Activated CD4-positive, alpha-beta T cell treated with anti-CD3 and anti-CD28 coated beads, Interleukin-2, Interleukin-4, amounts not matched to agents 100 ng/mL and 50 ng/mL, durations not matched to agents 16 hours and 8 hours (primary cell): ENCODE data around the gene NRG3.

Experiments used
- DNase-seq: peaks from one replicate; pipeline ENCODE4 v3.0.0-alpha.2; 2020; ENCODE audit warnings: low spot score

The NRG3 gene

DNA sequence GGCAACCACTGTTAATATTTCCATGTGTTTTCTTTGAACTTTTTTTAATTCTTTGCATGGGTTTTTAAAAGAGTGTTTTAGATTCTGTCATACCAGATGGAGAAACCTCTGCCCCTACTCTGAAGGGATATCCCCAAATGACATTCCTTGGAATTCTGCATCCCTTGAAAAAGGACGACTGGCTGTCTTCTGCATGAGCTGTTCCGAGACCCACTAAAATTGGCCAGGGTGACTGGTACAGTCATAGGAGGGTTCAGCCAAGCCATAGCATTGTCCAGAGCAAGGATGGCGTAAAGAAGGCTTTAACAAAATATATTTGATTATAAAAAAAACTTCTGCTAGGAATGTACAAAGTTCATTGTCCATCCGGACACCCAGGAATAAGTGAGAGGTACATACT is 952.9 kb downstream of the NRG3 start:
- no peak for DNase-seq

DNA sequence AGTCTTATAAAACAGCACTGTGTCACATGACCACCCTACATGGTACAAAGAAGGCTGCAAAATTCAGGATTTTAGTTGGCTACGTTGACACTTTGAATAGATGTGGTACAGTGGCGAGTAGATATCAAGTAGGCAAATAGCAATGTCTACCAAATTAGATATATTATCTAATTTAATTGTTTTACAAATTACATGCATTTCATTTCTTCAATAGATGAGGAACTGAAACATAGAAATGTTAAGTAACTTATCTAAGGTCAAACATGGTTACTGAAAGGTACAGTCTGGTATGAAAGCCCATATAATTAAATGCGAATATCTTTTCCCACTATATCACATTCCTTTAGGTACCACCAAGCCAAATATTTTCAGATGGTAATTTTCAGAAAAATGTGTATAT is 972.2 kb downstream of the NRG3 start:
- no peak for DNase-seq

DNA sequence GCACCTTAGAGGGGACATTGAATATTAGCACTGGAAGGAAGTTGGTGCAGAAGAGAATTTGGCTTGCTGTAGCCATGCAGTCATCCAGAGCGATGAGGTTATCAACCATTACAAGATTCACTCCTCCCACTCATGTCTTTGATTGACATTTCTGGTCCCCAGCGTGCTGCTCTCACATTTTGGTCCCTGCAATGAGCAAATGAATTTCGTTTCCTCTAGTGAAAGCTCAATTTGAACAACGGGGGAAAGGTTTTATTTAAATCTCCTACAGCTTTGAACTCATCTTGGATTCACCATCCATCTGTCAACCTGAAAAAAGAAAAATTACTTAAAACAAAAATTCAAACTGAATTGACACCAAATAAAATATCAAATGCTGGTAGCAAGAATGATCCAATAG is 975.2 kb downstream of the NRG3 start:
- no peak for DNase-seq

DNA sequence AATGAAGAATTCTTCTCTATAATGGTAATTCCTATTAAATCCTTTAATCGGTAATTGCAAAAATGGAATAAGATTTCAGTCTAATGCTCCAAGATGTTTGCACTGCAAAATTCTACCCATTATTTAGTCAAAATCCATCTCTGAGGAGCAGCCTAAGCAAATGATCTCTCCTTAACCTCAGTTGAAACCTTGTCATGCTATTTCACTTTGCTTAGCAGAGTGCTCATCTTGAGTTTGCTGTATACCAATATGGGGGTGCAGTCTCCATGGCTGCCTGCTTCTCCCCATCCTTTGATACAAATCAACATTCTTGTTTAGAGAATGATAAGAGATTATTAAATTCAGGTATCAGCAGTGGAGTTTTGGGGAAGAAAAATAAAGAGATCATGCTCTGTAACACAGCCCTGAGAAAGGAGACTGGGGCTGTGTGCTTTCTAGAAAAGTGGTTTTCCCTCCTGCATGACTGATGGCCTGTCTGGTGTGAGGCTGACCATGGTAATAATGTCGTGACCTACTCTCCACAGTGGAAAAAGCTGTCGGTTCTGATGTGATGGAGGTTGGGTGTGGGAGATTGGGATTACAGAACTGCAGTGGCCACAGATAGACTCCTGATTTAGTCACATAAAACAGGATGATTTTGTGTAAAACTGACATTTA is 982.1 kb downstream of the NRG3 start:
- DNase-seq: no peak

DNA sequence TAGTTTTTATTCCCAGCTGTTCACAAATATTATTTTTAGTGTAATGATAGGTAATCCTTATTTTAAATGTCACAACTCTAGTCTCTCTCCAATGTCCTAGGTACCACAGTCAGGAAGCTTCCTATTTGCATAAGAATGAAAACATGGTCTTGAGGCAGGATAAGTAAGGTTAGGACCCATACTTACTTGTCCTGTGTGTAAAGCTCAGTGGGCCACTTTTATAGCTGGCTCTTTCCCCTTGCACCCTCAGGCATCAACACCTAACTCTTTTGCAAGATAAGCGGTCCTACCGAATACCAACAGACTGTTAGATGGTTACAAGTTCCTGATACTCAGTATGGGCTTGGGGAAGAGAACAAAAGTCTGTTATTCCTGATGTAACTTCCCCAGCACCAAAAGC is 986.9 kb downstream of the NRG3 start:
- no peak for DNase-seq

DNA sequence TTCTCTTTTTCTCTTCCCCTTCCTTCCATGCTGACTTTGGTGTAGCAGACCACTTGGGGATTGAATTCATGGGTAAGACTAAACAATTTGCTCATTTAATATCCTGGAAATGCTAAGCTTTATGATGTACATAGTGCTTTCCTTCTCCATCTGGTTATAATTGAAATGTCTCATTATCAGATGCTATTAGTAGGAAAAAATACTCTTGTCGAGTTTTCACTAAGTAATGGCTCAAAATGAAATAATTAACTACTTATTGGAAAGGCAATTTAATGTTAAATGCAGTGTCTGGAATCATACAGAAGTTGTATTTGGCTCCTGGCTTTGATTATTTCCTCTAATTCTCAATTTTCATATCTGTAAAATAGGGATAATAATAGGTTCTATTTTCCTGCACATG is 990.4 kb downstream of the NRG3 start:
- DNase-seq: no peak

DNA sequence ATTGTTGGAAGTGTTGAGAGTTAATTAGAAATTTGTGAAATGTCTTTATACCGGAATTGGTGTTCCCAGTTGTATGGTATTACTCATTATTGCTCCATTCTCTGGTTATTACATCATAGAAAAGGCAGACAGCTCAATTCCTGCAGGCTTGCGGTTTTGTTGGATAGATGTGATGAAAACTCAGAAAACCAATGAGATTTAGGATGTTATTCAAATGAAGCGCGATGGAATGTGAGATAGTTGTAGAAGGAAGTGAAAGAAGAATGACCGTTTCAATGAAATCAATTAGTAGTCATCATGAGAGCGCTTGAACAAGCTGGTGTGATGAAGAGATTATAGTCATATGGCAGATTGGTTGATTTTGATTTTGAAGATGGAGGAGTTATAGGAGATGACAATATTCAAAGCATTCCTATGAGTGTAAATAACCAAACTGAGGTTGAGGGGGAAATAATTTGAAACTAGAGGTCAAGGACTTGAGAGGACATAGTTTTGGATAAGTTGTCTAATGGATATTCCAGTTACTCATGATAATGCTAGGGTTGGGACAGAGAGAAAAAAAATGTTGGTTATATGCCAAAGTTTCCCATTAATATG is 991.5 kb downstream of the NRG3 start:
- DNase-seq: no peak

DNA sequence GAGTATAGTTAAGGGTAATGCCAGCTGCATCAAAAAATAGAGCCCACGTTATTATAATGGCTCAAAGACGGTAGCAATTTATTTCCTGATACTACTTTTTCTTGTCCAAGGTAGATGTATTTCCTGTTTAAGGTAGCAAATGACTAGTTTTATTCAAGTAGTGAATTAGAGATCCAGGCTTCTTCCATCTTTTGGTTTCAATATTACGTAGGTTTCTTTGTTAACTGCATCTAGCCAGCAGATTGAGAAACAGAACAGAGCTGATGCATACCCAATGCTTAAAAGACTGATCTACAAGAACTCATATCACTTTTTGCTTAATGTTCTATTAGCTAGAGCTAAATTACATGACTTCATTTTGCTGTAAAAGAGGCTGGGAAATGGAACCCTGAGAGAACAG is 992.1 kb downstream of the NRG3 start:
- DNase-seq: no peak

DNA sequence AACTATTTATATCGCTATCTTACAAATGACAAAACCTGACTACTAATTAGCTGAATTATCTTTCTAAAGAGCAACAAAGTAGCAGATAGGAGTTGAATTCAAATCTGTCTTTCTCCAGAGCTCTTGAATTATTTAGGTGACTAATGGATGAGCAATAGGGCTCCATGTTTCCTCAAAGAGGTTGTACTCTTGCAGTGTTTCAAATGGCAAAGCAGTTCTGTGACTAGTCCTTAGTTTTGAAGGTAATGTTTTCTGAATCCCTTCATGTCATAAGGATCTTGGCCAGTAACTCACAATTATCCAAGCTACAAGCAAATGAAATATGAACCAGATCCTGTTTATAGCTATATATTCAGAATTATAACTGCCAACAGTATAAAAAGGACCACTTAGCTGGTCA is 999.7 kb downstream of the NRG3 start:
- DNase-seq: no peak

DNA sequence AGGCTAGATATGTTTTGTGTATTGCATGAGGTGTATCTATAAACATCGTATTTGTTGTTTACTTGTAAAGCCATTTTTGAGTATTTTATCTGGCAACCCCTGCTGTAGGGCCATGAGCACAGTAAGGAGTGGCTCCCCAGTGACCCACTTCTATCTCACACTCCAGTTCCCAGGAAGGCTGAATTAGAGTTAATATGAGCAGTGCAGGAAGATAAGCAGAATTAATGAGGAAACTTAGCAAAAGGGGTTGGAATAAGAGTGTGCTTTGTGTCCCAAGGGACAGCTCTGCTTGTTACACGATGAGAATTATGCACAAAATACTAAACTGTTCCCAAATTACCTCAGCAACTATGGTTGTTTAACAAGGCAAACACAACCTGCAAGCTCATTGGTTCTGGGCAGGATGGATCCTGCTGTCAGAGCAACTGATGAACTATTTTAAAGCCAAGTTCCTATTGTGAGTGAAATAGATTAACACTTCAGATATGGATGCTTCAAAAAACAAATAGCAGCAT is 1005.8 kb downstream of the NRG3 start:
- DNase-seq: no peak

DNA sequence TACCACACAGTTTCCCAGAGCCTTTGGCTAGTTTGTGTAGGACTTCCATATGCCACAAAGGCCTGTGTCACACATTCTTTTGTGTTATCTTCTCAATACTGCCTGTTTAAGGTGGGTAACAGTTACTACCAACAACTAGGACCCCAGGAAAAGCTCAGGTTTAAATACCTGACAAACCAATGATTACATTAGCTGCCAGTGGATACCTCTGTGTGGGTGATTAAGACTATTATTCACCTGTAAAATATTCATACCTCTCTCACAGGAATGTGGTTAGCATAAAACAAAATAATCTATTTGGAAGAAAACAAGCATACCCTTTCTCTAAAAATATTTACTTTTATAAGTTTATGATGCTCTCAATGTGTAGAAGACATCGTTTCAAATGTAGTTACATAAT is 1007.7 kb downstream of the NRG3 start:
- DNase-seq: no peak

DNA sequence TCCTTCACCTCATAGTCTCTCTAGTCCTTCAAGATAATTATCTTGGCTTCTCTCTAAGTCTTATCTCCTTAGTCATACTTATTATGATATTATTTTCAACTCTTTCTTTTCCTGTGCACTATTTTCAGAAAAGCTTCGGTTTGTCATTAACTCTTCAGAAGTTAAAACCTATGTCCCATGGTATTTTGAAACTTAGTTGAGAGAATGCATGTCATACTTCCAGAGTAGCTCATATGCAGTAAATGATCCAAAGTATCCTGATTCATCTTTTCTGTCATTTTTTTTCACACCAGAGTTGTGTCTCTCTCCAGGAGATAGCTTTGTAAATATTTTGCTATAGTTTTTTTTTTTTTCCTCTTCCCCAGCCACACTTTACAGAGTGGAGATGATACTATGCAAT is 1008.6 kb downstream of the NRG3 start:
- no peak for DNase-seq

DNA sequence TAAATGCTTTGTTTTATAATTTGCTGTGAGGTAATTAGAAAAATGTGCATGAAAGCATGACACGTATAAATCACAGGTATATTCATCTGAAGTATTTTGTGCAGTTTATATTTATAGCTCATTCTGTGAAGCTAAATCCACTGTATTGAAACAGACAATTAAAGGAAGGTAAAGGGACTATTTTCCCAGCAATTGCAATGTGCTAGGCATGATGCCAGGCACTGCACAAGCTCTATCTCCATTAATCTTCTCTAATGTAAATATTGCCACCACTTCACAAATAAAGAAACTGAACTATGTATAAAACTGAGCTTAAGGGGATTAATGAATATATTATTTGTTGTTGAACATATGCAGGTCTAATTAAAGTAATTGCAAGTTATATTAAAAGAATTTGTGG is 1012.5 kb downstream of the NRG3 start:
- DNase-seq: no peak

DNA sequence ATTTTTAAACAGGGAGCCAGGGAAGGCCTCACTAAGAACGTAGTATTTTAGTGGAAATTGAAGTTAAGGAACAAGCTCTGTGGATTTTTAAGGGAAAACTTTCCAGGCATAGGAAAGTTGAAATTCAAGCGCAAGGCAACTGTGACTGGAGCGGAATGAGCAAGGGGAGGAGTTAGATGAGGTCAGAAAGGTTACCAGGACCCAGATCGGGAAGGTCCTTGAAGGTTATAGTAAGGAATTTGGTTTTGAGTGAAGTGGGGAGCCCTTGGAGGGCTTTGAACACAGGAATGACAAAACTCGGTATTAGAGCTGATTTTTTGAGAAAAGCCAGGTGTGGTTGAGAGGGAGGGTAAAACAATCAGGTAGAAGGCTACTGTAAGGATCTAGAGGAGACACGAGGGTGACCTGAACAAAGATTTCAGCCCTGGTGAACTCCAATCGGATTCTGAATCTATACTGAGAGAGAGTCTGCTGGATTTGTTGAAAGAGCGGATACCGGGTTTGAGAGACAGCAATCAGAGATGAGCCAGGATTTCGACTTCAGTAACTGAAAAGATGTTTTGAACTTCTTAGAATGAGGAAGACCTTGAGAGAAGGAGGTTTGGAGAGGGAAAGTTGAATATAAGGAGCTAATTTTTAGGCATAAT is 1013.9 kb downstream of the NRG3 start:
- no peak for DNase-seq

DNA sequence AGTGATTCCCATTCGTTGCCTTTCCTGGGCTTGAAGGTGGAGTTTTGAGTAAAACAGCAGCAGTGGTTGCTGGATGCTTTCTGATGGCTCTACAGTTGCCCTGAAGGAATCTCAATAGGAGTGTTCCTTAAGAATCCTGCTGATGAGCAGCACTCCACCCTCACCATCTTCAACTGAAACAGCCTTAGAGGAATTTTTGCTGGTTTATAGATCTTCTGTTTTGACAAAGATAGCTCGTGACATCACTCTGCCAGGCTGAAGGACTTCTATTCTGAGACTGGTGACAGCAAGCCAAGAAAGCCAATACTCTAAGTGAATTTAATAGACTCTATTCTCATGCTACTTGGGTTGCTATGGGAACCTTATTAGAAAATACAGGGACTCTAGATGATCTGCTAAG is 1014.7 kb downstream of the NRG3 start:
- no peak for DNase-seq

DNA sequence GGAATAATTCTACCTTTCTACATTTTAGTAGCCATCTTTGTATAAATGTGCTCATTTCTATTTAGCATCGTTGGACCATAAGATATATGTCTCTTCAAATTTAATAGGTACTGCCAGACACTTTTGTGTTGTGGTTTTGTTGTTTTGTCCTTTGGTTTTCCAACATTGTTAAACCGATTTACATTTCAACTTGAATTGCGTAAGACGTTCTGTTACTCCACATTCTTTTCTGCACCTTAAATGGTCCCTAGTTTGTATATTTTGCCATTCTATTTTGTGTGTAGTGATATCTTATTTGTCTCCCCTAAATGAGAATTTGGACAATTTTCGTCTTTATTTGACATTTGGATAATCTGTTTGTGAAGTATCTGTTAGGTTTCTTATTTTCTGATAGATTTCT is 1015.6 kb downstream of the NRG3 start:
- no peak for DNase-seq

DNA sequence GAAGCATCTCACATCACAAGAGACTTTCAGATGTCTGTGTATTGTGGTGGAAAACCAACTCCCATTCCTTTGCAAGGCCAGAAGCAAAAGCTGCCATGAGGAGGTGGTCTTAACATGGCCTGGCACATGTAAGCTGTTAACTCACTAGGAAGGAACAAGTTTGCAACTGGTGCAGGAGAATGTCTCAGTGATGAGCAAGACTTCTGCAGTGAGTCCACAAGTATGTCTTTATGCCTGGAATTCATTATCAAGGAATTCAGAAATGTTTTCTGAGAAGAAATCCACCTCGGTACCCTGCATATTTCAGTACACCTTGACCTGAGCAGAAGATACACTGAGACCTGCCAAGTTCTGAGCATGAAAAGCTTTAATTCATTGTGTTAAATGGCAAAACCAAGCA is 1033.1 kb downstream of the NRG3 start:
- no peak for DNase-seq

DNA sequence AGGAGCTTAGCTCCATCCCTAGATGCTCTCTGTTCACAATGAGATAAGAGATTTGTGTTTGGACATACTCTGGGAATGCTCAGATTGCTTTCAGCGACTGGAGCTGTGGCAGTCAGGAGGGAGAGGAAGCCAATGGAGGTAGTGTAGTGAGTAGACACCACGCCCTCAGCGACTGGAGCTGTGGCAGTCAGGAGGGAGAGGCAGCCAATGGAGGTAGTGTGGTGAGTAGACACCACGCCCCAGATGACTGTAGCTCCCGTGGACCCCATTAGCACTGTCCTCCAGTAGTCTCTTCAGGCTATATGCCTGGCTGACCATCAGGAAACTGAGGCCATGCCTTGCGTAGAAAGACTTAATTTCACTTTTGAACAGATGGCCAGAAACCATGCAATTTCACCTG is 1033.8 kb downstream of the NRG3 start:
- no peak for DNase-seq

DNA sequence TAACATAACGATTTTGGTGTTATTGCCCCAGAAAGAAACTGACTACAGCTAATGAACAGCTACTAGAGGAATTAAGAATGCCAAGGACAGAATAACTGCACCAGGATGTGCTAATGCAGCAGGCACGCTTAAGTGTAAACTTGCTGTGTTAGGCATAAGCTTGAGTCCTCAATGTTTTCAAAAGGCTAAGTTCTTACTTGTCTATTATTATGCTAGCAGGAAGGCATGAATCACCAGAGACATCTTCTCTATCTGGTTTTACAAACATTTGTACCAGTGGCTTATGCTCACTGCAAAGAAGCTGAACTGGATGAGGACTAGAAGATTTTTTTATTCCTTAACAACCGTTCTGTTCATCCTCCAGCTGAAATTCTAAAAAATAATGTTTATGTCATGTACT is 1035.3 kb downstream of the NRG3 start:
- no peak for DNase-seq

DNA sequence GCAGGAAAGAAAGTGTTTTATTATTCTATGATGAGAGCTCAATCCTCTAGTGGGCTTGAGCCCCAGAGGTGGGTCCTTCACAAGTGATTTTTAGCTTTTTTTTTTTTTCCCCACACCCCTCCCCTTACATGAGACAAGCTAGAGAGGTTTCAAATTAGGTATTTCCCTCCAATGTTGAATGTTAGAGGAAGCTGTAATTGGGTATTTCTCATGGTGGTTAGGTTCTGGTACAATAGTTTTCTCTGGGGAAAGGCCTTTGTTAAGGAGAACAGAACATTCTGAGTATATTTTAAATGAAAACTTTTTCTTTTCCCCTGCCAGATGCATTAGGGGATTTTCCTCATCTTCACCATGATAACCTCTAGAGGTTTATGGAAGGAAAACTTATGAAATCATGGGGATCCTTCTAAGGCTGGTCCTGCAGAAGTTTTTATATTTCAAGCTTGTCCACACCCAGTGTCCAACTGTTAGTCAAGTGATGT is 1039.7 kb downstream of the NRG3 start:
- no peak for DNase-seq

DNA sequence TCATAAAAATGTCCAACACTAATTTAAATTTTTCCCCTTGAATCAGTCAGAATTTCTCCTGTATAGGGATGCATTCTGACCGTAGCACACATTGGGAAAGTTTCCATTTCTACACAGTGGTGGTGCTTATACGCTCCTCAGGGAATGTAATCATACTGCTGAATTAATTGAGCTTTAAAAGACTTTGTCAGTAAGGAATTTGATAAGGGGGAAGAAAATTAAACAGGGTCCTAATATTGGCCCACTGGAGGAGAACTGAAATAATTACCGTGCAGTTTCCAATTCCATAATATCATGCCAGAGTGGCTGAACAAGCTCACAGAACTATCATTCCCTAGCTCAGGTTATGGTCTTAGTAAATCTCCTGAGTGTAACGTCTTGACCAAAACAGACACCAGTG is 1041.9 kb downstream of the NRG3 start:
- DNase-seq: no peak

DNA sequence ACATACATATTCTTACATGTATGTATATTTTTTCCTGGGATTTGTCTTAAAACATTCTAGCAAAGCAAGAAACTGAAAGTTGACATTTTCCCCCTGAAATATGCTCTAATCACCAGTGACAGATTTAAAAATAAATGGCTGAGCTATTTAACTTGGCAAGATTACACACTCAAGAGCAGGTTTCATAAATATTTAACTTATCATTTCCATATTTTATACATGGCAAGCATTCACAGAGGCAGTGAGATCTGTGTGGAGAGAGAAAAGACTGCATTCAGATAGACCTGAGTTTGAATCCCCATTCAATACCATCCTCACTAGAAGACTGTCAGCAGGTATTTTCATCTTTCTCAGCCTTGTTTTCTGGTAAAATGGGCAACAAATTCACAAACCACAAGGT is 1043.0 kb downstream of the NRG3 start:
- DNase-seq: no peak

DNA sequence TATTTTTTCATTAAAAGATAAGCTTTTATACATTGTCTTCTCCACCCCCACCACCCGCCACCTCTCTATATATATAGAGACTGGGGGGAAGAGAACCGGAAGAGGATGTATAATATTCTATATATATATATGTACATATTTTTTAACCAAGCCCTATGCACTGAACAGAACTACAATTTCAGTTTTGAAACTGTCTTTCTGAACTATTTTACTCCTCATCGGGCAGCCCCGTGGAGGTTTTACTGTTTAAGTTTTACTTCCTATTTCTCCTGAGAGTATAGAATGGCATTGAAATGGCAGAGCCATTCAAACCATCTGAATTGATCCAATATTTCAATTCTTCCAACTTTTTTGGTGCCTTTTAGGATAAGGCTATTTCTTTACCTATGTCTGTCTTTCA is 1047.1 kb downstream of the NRG3 start:
- DNase-seq: no peak

DNA sequence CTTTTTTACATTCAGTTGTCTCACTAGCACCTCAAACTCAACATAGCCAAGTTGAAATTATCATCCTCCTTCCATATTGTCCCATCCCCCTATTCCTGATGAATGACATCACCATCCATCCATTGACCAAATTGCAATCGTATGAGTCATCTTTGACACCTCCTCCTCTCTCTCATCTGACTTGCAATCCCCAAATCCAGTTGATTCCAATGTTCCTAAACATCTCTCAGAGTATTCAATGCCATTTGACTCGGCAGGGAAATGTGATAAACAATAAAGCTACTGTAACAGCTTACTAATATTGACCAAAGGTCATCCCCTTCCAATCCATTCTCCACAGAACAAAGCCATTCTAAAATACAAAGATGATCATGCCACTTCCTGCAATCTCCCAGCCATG is 1047.8 kb downstream of the NRG3 start:
- no peak for DNase-seq
